ENCODE measurements around the gene SP6. TPM values are rescaled to one million over a fixed set of nuclear protein-coding genes. Genes with fewer than 3 reads are reported as not detected.

SP6 gene
- total RNA-seq, 4 donors from 2014 or later: under 0.01 to 0.71 (median 0.25) TPM

- DNase-seq (ENCODE audit: extremely low spot score): no peak
- no peak for TF ChIP-seq EP300 (IDR thresholded peaks at IDR 0.05)
- TF ChIP-seq CTCF (IDR thresholded peaks at IDR 0.05): no peak
- no peak for TF ChIP-seq POLR2A (IDR thresholded peaks at IDR 0.05; ENCODE audit: low read depth)
- no peak for TF ChIP-seq POLR2AphosphoS5 (IDR thresholded peaks at IDR 0.05)
- no peaks in the 10 kb centered on the region for H3K9me3 ChIP-seq
- no peak overlapping the region for H3K27ac ChIP-seq (replicated peaks in 1 of 4)
- H3K27me3 ChIP-seq: peaks cover 4 to 92% (median 57%) of the 10 kb centered on the region in 4 donors
- intact Hi-C loops (cut with DNase I): no loop called here
- H3K36me3 ChIP-seq: no peaks in the 10 kb centered on the region
- H3K4me3 ChIP-seq: no peak overlapping the region
- peaks cover under 1 to 8% (median 4%) of the 10 kb centered on the region in 4 donors for H3K4me1 ChIP-seq
Observed at GRCh38 chr17:47856830-47857229, 5.9 kb upstream of the SP6 start.

- no peak overlapping the region for H3K27ac ChIP-seq (replicated peaks in 1 of 4)
- intact Hi-C loops (cut with DNase I): no loop called here
- DNase-seq (ENCODE audit: extremely low spot score): no peak
- no peak overlapping the region for H3K4me3 ChIP-seq
- no peaks in the 10 kb centered on the region for H3K36me3 ChIP-seq
- peaks cover 12 to 19% (median 15%) of the 10 kb centered on the region in 4 donors for H3K4me1 ChIP-seq
- TF ChIP-seq POLR2AphosphoS5 (IDR thresholded peaks at IDR 0.05) (no peak), EP300 (IDR thresholded peaks at IDR 0.05) (no peak), POLR2A (IDR thresholded peaks at IDR 0.05; ENCODE audit: low read depth) (no peak), CTCF (IDR thresholded peaks at IDR 0.05) (no peak)
- H3K27me3 ChIP-seq: peaks cover 11 to 95% (median 63%) of the 10 kb centered on the region in 4 donors
- WGBS: 39% methylated on average over 3 of the region's 3 CpGs
- no peaks in the 10 kb centered on the region for H3K9me3 ChIP-seq
Observed at GRCh38 chr17:47855737-47856136, 4.8 kb upstream of the SP6 start.

DNA sequence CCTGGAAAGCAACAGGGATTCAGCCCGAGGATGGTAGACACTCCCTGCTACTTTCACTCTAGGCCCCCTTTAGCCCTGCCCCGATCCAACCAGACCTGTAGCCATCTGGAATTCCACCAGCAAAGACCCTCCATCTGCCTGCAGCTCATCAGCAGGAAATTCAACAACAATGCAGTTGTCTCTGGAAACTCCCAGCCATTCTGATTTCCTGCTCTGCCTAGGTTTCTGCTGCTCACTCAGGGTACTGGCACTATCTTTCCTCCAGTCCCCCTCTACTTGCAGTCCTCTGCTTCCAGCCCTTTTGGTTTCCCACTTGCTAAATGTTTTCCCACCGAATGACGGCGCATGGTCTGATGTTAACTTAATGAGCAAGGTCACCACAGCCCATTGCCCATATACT lies 2.7 kb upstream of the SP6 start:
- Histone ChIP-seq H3K36me3 (no peaks in the 10 kb centered on the region), H3K27me3 (peaks cover 11 to 100% (median 64%) of the 10 kb centered on the region in 4 donors), H3K4me3 (no peak overlapping the region), H3K9me3 (no peaks in the 10 kb centered on the region), H3K27ac (replicated peaks in 1 of 4) (no peak overlapping the region), H3K4me1 (peaks cover 15 to 27% (median 20%) of the 10 kb centered on the region in 4 donors)
- no peak for DNase-seq (ENCODE audit: extremely low spot score)
- WGBS: 55% methylated on average over 4 of the region's 5 CpGs
- intact Hi-C loops (cut with DNase I): no loop called here
- TF ChIP-seq POLR2A (IDR thresholded peaks at IDR 0.05; ENCODE audit: low read depth) (no peak), POLR2AphosphoS5 (IDR thresholded peaks at IDR 0.05) (no peak), EP300 (IDR thresholded peaks at IDR 0.05) (no peak), CTCF (IDR thresholded peaks at IDR 0.05) (no peak)

DNA sequence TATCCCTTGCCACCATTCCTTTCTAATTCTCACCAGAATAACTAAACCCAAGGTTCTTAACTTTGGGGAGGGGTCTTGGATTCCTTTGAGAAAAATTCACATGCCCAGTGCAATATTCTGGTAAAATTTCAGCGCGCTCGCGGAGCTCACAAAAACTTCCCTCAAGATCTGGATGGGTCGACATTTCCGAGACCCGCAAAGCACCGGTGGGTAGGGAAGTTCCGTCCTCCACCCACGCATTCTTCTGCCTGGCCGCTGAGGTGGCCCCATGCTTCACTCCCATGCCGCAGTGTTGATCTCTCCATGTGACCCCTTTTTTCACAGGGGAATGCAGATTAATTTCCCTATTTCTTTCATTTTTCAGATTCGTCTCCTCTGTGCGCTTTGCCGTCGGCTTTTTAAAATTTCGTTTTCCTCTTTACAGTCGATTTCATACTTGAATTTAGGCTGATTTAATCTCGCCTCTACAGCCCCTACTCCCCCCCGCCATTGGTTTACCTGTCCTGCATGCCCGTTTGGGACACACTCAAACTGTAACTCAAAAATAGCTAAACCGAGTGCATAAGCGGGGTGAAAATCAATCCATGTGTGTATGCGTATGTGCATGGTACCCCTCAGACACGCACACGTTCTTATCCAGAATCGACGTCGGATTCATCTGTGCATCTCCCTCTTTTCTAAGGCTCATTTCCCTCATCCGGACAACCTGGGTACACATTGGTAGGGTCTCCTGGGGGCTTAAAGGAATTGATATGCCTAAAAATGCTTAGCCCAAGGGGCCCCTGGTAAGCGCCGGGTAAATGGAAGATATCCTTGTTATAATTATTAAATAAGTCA lies 1.4 kb upstream of the SP6 start:
- Histone ChIP-seq H3K9me3 (no peaks in the 10 kb centered on the region), H3K4me1 (peaks cover 15 to 36% (median 29%) of the 10 kb centered on the region in 4 donors), H3K36me3 (no peaks in the 10 kb centered on the region), H3K27me3 (peaks cover 11 to 100% (median 70%) of the 10 kb centered on the region in 4 donors), H3K27ac (replicated peaks in 1 of 4) (no peak overlapping the region), H3K4me3 (no peak overlapping the region)
- TF ChIP-seq POLR2A (IDR thresholded peaks at IDR 0.05; ENCODE audit: low read depth): no peak
- peak in 1 of 2 donors; percentile 46 for TF ChIP-seq POLR2AphosphoS5 (IDR thresholded peaks at IDR 0.05)
- DNase-seq (ENCODE audit: extremely low spot score): no peak
- 42% methylated on average over 32 of the region's 32 CpGs for WGBS
- intact Hi-C loops (cut with DNase I): no loop called here

DNA sequence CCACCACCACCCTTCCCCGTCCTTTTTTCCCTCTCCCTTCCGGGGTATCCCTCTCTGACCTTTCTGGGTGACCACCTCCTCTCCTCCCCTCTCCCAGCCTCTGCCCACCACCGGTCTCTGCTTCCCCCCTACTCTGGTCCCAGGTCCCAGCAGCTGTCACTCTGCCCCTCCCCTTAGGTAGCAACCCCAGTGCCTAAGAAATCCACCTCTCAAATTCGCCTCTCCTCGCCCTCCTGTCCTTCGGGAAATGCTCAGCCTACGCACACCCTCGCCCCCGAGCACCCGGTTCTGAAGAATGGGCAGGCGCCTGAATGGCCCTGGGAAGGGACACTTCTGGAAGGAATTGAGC lies 775 bp upstream of the SP6 start:
- WGBS: 38% methylated on average over 11 of the region's 11 CpGs
- Histone ChIP-seq H3K9me3 (no peaks in the 10 kb centered on the region), H3K4me1 (peaks cover 15 to 42% (median 34%) of the 10 kb centered on the region in 4 donors), H3K36me3 (no peaks in the 10 kb centered on the region), H3K4me3 (no peak overlapping the region), H3K27ac (replicated peaks in 1 of 4) (no peak overlapping the region), H3K27me3 (peaks cover 11 to 100% (median 72%) of the 10 kb centered on the region in 4 donors)
- no peak for DNase-seq (ENCODE audit: extremely low spot score)
- intact Hi-C loops (cut with DNase I): no loop called here
- TF ChIP-seq POLR2AphosphoS5 (IDR thresholded peaks at IDR 0.05) (no peak), CTCF (IDR thresholded peaks at IDR 0.05) (no peak)

Measured in esophagus muscularis mucosa (tissue), 4 donors.